GM12891 (cell line): ENCODE data around the gene SLC9A8.

Experiments
- DNase-seq: peaks from one replicate; pipeline ENCODE4 v3.0.0; 2011; ENCODE audit warnings: low spot score; ENCODE audit not compliant: insufficient read length
- FAIRE-seq: peaks from 2 replicates; lab custom pipeline; 2011; peaks lifted over from hg19 to GRCh38; lab: Jason Lieb, UNC
- PAX5 ChIP-seq: IDR thresholded peaks from 2 replicates; pipeline ENCODE4 v1.6.1; 2011; ENCODE audit warnings: low read length, moderate library complexity, mild to moderate bottlenecking; ENCODE audit not compliant: insufficient read depth, severe bottlenecking
- POLR2A ChIP-seq: IDR thresholded peaks from 2 replicates; pipeline ENCODE4 v1.6.1; 2011; ENCODE audit warnings: low read depth, low read length, control low read depth
- POLR2AphosphoS5 ChIP-seq: IDR thresholded peaks from 2 replicates; pipeline ENCODE4 v1.6.1; 2011; ENCODE audit warnings: low read depth, low read length, control low read depth
- POU2F2 ChIP-seq: IDR thresholded peaks from 2 replicates; pipeline ENCODE4 v1.6.1; 2011; ENCODE audit warnings: low read depth, mild to moderate bottlenecking, control low read depth, low read length, moderate library complexity
- SPI1 ChIP-seq: IDR thresholded peaks from 2 replicates; pipeline ENCODE4 v1.6.1; 2011; ENCODE audit warnings: low read depth, low read length, control low read depth
- TAF1 ChIP-seq: IDR thresholded peaks from 2 replicates; pipeline ENCODE4 v1.6.1; 2011; ENCODE audit warnings: low read depth, low read length, control low read depth

SLC9A8 gene

DNA sequence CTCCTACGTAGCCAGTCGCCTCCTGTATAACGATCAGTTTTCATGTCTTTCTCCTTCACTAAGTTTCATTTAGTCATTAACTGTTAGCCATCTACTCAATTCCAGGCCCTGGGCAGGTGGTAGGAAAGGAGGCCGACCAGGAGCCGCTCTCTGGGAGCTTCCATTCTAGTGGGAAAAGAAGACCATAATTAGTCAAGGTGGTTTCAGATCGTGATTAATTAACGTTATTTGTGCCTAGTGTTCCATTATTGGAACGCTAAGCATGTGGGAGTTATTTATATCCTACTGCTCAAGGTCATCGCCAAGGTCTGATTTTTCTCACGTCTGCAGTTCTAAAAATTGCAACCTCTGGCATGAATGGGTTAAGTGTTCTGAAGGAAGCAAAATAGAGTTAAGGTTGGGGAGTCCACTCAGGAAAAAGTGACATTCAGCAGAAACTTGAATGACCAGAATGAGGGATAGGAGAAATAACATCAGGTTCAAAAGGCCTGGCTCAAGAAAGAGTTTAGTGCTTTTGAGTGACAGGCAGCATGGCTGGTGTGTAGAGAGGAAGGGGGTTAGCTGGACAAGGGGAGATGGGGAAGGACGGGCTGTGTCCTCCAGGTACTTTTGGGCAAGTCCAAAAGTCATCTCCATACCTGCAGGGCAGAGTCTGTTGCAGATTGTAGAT is 812 bp downstream of the SLC9A8 start:
- FAIRE-seq (no peak), DNase-seq (no peak)
- no peak for TF ChIP-seq SPI1
- TF ChIP-seq PAX5, result no peak
- TF ChIP-seq POLR2A, result no peak
- TF ChIP-seq TAF1, result no peak

DNA sequence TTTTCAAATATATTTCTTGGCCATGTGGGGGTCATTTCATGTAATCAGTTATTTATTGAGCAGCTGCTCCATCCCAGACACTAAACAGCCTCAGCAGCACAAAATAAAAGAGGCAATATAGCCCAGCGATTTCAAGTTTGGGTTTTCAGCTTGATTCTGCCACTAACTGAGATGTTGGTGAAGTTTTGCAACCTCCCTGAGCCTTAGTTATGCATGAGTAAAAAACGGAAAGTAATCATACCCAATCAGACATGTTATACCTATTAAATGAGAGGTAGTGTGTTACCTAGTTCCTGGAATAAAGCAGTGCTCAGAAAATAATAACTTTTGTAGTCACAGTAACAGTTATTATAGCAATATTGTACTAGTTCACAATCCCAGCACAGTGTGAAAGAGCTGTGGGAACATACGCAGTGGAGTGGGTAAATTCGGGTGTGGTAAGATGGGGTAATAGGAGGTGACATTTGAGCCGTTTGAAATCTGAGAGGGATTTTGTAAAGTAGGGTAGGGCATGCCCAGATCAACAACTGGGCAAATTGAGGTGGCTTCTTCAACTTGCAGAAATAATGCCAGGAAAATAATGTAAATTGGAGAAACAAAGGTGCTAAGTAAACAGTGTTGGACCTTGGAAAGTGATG is 1.5 kb downstream of the SLC9A8 start:
- no peak for FAIRE-seq
- DNase-seq, result no peak
- no peak for TF ChIP-seq PAX5
- no peak for TF ChIP-seq SPI1
- no peak for TF ChIP-seq TAF1
- no peak for TF ChIP-seq POU2F2
- no peak for TF ChIP-seq POLR2A
- TF ChIP-seq POLR2AphosphoS5, result no peak

DNA sequence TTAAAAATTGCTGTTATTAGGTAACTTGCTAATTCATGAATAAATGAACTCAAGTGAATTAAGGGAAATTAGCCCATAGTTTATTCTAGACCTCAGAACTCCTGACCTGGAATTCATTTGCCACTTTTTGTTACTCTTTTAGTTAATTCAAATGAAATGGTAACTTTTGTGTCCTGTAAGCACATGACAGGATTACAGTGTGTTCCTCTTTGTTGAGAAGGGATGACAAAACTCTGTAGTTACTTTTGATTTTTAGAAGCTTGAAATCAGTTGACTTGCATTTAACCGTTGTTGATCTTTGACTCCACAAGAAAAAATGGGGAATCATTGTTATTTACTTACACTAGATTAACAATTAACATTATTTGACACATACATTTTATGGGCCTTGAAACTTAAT is 6.2 kb downstream of the SLC9A8 start:
- no peak for DNase-seq
- no peak for FAIRE-seq
- no peak for TF ChIP-seq POLR2AphosphoS5
- no peak for TF ChIP-seq SPI1
- no peak for TF ChIP-seq POLR2A
- TF ChIP-seq PAX5, result no peak
- no peak for TF ChIP-seq POU2F2
- no peak for TF ChIP-seq TAF1

DNA sequence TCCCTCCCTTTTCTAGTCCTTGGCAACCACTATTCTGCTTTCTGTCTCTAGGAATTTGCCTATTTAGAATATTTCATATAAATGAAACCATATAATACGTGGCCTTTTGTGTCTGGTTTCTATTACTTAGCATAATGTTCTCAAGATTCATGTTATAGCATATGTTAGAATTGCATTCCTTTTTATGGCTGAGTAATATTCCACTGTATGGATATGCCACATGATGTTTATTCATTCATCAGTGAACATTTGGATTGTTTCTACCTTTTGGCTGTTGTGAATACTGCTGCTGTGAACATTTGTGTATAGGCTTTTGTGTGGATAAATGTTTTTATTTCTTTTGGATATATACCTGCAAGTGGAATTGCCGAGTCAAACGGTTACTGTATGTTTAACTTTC is 7.1 kb downstream of the SLC9A8 start:
- DNase-seq (no peak), FAIRE-seq (no peak)
- TF ChIP-seq TAF1, result no peak
- TF ChIP-seq POU2F2, result no peak
- TF ChIP-seq SPI1, result no peak
- no peak for TF ChIP-seq POLR2A
- TF ChIP-seq POLR2AphosphoS5, result no peak
- no peak for TF ChIP-seq PAX5

- DNase-seq (no peak), FAIRE-seq (no peak)
- TF ChIP-seq SPI1 (no peak), POU2F2 (no peak), POLR2A (no peak), TAF1 (no peak), PAX5 (no peak), POLR2AphosphoS5 (no peak)
Observed at GRCh38 chr20:49821381-49821780, 8.8 kb downstream of the SLC9A8 start.

GRCh38 chr20:49821870-49822331 is 9.3 kb downstream of the SLC9A8 start:
- no peak for DNase-seq
- FAIRE-seq, result no peak
- TF ChIP-seq SPI1 (no peak), POLR2AphosphoS5 (no peak), TAF1 (no peak), PAX5 (no peak), POU2F2 (no peak), POLR2A (no peak)

DNA sequence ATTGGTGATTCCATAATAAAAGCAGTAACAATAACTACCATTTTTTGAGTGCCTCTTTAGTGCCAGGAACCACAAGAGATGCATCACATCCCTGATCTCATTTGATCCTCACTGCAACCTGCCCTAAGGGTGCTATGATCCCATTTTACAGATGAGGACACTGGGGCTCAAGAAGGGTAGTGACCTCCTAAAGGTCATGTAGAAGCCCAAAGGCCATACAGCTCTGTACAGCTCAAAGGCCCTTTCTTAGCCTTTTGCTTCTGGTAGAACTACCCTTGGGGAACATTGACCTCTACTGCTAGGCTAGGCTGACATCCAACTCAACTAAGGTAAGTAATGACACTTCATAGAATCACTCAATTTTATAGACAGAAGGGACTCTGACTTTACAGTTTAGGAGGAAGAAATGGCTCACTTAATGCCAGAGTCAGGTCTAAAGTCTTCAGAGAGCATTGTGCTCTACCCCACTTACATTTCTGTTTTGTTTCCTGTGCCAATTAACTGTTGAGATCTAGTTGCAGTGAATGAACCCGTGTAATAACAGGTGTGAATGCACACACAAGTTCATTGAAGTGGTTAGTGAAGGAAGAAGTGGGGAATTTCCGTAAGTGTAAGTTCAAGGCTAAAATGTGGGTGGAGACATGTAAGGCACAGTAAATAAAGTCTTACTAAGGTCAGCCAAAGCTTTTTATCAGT is 10.7 kb downstream of the SLC9A8 start:
- DNase-seq (no peak), FAIRE-seq (peak; percentile 48)
- TF ChIP-seq POLR2AphosphoS5 (no peak), SPI1 (0 out of 2 replicates have a peak, but pooled peaks have one; percentile 6)

GRCh38 chr20:49824206-49824605 is 11.6 kb downstream of the SLC9A8 start:
- TF ChIP-seq TAF1, result no peak
- no peak for TF ChIP-seq SPI1
- no peak for TF ChIP-seq POLR2AphosphoS5
- TF ChIP-seq PAX5, result no peak
- TF ChIP-seq POU2F2, result no peak
- TF ChIP-seq POLR2A, result no peak
- FAIRE-seq (no peak), DNase-seq (no peak)

DNA sequence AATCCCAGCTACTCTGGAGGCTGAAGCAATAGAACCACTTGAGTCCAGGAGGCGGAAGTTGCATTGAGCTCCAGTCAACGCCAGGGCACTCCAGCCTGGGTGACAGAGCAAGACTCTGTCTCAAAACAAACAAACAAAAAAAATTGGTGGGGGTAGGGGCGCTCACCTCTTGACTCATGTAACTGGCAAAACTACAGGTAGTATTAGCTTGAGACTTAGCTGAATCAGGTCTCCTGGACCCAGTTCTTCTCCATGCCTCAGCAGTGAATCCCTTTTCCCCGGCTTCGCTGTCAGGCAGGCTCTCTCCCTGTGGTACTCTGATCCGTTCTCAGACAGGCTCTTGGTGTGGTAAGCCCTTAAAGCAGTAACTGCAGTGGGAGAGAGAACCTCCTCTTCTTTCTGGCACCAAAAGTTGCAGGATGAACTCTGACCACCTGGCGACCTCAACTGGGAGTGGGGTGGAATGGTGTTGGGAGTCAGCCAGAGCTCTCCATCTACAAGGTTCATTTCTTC is 12.9 kb downstream of the SLC9A8 start:
- no peak for DNase-seq
- TF ChIP-seq SPI1 (no peak), POU2F2 (no peak), PAX5 (no peak), POLR2A (no peak), TAF1 (no peak), POLR2AphosphoS5 (no peak)
- no peak for FAIRE-seq
